GM19372 (cell line): ENCODE measurements around the gene CHAF1A.

Experiments
- ATAC-seq: cut with Tn5 transposase; IDR thresholded peaks from one replicate; pipeline ENCODE4 v1.9.1; 2021; ENCODE audit warnings: mild to moderate bottlenecking, low read depth, moderate library complexity; ENCODE audit not compliant: unreplicated experiment

Gene CHAF1A

DNA sequence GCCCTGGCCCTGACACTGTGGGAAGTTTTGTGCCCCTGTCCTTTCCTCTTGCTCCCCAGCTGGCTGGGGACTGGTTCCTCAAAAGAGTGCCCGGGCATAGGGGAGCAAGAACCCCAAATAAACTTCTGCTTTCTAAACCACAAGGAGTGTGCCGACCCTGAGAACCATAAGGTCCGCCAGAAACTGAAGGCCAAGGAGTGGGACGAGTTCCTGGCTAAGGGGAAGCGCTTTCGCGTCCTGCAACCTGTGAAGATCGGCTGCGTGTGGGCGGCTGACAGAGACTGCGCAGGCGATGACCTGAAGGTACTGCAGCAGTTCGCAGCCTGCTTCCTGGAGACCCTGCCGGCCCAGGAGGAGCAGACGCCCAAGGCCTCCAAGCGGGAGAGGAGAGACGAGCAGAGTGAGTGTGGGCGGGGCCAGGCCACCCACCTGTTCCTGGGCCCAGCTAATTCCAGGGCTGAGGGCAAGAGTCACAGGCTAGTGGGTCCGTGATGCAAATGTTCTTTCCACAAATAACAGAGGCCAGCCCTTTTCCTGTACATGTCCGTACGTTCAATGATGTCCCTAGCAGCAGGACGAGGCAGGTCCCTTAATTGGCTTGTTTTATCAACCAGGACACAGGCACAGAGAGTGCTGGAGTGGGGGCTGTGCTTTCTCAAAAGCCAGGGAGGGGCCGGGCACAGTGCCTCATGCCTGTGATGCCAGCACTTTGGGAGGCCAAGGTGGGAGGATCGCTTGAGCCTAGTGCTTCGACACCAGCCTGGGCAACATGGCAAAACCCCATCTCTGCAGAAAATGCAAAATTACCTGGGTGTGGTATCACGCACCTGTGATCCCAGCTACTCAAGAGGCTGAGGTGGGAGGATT, 29.6 kb downstream of the CHAF1A start:
- ATAC-seq, result no peak

DNA sequence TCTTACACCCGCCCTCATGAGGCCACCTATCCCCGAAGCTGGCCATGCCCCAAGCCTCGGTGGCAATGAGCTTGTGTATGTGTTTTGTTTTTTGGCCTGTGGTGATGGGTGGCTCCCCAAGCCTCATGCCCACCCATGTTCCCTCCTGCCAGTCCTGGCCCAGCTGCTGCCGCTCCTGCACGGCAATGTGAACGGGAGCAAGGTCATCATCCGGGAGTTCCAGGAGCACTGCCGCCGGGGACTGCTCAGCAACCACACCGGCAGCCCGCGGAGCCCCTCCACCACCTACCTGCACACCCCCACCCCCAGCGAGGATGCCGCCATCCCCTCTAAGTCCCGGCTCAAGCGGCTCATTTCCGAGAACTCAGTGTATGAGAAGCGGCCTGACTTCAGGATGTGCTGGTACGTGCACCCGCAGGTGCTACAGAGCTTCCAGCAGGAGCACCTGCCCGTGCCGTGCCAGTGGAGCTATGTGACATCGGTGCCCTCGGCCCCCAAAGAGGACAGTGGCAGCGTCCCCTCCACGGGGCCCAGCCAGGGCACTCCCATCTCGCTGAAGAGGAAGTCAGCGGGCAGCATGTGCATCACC, 30.6 kb downstream of the CHAF1A start:
- ATAC-seq, result no peak

DNA sequence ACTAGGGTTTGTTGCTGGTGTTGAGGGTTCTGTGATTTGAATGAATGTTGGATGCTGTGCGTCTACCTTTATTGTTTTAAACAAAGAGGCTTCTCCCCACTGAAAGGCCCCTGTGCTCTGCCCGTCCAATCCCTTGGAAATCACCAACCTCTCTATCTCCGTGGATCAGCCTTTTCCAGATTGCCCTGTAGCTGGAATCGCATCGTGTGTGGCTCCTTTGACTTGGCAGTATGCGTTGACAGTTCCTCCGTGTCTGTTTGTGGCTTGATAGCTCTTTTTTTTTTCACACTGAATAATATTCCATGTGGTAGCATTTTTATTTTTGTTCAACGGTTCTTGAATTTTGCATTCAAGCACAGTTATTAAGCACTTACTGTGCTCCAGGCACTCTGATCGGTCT, 32.0 kb downstream of the CHAF1A start:
- no peak for ATAC-seq

DNA sequence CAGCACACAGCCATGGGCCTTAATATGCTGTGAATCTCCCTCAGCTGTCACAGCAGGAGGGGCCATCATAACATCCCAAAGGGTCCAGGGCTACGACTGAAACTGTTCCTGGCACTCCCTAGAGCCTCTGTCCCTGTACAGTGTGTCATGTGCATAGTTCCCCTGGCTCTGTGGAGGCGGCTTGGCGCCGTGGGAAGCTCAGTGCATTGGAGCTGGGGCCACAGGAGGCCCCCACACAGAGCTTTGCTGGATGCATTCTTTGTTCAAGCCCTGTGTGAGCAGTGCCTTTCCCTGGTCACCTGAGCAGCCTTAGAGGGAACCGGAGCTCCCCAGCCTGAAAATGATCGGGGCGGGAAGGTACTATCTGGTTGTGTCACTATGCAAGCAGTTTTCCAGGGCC, 33.8 kb downstream of the CHAF1A start:
- no peak for ATAC-seq

DNA sequence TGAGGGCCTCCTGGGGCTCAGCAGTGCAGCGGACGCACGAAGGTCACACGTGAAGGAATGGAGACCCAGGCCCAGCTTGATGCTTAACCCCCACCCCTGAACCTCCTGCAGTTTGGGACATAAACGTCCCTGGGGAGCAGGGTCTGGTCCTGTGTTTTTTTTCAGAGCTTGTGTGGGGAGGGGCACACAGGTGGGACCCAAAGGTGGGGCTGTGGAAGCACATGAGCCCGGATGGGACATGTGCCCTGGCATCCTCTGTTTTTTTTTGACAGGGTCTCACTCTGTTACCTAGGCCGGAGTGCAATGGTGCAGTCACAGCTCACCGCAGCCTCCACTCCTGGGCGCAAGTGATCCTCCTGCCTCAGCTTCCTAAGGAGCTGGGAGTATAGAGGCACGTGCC, 34.7 kb downstream of the CHAF1A start:
- no peak for ATAC-seq

DNA sequence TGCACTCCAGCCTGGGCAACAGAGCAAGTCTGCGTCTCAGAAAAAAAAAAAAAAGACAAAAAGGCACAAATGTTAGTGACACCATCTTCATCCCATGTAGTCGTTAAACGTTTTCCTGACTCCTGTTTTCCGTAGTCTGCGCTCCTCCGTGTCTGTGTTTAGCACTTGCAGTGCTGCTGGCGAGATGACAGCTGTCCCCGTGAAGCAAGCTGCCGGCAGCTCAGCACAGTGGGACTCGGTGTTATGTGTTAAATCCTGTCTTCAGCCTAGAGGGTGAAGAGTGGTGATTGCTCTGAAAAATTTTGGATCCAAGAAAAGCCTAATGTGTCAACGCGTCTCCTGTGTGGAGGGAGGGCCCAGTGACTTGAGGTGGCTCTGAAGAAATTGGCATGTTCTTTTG, 36.8 kb downstream of the CHAF1A start:
- ATAC-seq, result no peak

DNA sequence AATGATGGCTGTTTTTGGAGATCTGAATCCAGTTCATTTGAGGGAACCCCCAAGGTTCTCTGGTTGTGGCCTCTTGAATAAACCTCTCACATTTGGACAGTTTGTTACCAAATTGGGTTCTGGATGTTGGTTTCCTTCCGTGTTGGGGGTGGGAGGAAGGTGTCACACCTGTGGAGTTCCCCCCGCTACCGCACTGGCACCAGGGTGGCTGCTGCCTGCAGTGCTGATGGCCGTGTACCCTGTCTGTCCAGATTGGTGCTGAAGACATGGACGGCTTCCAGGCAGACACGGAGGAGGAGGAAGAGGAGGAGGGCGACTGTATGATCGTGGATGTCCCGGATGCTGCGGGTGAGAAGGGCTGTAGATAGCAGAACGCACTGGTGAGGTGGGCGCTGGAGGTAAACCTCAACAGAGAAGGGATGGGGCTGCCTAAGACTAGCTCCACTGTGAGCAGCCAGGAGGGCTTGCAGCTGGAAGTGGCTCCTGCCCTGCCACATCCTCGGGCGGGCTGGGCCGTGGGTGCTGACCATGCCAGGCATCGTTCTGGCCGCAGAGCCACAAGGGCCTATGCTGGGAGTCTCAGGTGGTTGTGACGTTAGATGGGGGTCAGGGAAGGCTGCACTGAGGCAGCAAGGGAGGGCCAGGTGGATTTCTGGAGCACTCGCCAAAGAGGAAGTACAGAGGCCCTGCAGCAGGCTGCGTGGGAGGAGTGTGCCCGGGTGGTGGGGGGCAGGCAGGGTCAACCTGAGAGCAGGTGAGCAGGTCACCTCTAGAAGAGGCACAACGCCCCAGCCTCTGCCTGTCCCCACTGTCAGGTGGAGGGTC, 39.8 kb downstream of the CHAF1A start:
- ATAC-seq, result no peak

DNA sequence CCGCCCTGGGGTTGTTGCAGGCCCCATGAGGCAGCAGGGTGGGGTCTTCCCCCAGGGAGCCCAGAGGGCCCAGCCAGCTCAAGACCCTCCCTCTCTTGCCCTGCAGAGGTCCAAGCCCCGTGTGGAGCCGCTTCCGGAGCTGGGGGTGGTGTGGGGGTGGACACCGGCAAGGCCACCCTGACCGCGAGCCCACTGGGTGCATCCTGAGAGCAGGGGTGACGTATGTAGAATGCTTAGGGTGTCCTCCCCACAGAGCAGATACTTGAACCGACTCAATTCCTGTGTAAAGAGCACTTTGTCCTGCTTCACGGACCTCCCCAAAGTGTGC, 40.3 kb downstream of the CHAF1A start:
- no peak for ATAC-seq

DNA sequence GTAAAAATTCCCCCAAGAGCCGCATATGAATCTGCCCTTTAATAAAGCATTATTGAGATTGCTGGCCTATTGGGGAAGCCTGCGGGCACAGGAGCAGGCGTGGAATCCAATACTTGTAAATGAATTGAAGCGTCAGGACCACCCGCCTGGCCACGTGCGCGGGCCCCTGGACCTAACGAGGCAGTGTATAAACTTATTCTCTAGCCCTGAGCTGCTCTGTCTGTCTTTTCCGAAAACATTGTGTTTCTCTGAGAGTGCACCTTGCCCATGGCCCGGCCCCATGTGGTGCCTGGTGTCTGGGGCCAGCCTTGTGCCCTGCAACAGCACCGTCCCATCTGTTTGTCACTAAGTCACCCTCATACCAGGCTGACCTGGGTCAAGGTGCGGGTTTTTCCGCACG, 40.7 kb downstream of the CHAF1A start:
- ATAC-seq, result no peak

DNA sequence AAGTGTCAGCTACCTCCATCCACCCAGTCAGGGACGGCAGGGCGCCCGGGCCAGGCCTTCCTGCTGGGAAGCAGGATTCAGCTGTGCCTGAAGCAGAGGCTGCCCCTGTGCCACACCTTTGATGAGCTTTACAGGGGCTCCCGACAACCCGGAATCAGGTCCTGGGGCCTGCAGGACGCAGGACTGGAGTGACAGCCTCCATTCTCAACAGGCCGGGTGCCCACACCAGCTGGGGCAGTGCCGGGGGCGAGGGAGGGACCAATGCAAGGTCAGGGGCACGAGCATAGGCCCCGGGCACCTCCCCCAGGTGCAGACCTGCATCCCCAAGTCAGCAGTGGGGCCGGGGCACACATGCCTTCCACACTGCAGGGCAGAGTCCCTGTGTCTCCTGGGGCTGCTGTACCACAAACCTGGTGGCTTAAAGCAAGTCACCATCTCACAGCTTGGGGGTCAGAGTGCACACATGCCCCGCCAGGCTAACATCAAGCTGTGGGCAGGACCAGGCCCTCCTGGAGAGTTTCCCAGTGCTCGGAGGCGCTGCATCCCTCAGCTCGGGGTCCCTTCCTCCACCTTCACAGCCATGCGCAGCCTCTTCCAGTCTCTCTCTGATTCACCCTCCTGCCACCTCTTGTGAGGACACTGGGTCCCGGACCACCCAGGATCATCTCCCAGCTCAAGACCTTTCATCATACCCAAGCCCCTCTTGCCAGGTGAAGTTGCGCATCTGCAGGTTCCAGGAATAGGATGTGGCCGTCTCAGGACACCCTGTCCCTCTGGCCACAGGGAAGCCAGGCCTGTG, 41.7 kb downstream of the CHAF1A start:
- ATAC-seq, result no peak

DNA sequence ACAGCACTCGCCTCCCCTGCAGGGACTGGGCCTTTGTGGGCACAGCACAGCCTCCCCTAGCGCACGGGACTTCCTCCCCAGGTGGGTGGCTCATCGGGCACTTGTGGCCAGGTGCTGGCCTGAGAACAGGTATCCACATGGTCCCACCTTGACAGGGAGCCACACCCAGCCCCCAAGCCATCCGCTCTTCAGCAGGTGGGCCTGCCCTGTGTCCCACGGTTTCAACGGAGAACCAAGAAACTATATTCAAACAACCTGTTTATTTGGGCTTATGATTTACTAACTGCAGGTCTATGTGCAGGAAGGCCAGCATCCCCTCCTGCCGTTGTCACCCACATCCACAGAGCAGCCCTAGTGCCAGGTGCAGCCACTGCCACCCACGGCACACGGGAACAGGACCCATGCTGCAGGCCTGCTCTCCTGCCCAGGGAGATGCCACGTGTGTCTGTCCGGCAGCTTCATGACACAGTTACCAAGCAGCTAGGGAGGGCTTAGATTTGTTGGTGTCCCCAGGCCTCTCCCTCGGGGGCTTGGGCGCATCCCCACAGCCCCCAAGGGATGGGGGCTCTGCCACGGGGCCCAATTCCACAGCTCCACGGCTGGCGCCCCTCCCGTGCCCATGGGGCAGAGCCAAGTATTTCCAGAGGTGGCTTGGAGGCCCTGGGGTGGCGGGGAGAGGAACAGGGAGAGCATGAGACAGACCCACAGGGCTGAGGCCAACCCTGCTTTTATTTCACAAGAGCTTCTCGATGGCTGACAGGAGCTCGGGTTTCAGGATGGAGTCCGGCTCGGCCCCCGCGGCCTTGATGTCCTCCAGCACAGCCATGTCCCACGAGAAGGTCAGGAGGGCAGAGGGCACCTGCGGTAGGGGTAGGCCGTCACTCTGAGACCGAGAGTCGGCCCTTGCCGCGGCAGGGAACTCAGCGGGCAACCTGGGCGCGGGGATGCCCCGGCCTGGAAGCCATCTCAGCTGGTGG, 42.6 kb downstream of the CHAF1A start:
- ATAC-seq, result no peak

DNA sequence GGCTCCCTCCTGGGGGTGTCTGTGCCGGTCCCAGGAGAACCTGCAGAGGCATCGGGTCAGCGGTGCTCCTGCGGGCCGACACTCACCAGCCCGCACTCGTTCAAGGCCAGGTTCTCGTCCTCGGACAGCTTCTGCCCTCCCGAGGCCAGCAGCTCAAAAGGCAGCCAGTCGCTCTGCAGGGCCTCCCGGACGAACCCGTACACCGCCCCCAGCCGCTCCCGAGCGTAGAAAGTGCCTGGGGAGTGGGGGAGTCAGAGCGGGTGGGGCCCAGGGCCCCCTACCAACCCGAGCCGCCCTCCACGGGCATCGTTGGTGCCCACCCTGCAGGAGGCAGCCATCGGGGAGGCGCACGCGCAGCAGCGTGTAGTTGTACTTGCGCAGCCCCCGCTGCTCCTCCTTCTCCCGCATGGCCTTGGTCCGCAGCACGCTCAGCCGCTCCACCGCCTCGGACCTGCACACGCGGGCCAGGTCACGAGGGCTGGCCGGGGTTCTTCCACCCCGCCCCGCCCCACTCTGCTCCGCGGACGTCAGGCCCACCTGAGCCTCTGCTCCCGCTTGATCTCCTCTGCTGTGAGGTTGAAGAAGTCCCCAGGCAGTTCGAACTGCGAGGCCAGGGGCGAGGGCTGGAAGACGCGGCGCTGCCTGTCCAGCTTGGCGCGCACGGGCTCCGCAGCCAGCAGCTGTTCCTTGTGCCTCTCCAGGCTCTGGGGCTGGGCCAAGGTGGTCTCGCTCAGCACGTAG, 43.7 kb downstream of the CHAF1A start:
- no peak for ATAC-seq

DNA sequence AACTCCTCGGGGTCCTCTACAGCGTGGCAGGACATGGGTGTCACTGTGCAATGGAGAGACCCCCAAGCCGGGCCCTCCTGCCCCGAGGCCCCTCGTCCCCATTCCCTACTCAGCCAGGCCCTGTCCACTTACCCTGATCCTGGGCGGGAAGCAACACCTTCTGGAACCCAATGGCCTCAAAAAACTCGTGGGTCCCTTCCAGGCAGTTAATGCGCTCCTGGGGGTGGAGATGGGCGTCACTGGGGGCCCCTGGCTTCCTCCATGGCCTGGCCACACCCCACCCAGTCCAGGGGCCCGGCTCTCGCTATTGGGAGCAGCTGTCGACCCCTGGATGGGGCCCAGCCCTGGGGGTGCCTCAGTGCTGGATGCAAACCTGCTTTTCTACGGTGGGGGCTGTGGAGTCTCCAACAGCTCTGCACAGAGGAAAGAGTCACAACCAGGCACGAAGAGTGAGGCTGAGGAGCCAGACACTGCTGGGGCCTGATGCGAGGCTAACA, 44.3 kb downstream of the CHAF1A start:
- no peak for ATAC-seq

DNA sequence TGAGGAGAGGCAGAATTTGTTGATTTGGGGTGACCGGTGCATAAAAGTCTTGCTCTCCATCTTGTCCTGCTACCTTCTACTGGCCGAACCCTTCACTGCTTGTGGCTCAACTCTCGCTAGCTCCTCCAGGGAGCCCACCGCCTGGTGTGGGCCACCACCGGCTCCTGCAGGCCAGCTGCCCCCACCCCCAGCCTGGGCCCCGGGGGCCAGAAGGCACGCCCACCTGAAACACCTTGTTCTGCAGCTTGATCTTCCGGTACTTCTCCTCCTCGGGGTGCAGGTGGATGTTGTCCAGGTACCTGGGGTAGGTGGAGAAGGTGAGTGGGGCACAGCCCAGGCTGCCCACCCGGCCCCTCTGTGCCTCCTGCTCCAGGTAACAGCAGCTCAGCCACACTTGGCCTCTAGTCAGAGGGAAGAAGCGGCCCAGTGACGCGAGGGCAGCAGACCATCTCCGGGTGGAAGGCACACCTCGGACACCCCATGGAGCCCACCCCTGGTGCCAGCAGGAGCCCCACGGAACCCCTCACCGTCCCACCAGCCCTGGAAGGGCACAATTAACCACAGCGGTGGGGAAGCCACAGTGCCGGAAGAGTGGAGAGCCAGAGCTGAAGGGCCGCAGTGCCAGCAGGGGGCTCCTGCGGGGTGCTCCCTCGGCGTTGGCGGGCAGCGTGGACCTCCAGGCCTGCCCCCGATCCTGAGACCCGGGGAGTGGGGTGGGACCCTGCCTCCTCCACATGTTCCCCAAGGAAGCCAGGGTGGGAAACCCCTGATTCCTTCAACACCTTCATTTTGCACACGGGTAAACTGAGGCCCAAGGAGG, 45.1 kb downstream of the CHAF1A start:
- no peak for ATAC-seq

DNA sequence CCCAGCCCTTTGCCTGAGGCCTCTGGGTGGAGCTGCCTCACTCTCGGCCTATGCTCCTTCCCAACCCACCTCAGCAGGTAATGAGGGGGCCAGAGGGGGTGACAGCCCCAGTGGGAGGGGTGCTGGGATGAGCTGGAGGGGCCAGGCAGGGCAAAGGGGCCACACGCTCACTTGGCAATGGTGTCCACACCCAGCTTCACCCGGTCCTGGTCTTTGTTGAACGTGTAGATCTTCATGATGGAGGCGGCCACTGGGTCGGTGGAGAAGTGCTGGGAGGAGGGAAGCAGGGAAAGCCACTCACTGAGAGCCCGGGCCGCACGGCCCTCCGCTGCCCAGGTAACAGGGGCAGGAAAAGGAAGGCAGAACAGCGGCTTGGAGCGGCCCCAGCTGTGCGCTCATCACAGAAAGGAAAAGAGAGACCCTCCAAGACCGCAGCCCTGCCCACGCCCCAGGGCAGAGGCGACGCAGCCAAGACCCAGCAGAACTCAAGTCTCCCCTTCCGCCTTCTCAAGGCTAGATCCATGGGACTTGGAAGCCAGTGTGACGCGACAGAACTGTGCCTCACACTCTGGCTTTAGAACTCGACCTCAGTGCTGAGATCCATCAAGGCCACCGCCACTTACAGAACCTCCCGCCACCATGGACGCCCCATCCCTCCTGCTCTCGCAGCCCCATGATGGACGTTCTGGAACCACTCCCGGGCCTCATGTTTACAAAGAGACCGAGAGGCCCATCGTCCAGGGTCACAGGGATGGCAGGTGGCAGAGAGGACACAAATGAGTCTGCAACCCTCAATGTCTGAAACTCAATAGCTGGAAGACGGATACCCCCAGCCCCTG, 45.9 kb downstream of the CHAF1A start:
- no peak for ATAC-seq

DNA sequence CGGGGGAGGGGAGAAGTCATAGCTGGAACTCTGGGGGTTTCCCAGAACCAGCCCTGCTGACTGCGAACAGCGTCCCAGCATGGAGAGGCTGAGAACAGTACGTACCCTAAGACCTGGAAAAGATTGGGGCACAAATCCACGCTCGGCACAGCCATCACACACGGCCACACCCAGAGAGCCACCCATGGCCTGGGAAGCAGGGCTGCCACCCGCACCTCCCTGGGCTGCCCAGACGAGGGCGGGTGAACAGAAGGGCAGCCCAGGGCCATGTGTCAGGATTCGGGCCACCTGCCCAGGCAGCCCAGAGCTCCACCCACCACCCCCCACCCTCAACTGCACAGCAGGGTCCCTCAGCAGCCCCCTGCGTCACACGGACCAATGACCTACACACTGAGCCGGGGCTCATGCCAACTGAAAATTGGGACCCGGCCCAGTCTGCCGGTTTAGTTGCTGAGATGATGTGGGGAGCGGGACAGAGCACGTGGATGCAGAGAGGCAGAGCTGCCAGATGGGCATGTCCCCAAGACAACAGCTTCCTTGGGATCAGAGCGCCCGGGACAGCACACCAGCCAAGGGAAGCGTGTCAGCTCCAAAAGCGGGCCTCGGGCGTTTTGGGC, 46.7 kb downstream of the CHAF1A start:
- no peak for ATAC-seq

DNA sequence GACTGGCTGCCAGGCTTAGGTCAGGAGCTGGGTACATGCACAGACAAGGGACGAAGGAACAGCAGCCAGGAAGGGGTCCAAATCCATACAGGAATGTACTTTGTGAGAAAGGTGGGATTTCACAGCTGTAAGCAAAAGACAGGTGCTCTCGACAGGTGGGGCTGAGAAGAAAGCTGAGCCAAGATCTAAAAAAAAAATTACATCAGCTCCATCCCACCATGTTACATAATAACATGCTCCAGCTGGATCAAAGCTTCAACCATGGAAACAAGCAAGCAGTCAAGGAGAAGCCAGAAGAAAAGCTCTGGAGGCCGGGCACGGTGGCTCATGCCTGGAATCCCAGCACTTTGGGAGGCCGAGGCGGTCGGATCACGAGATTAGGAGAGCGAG, 47.2 kb downstream of the CHAF1A start:
- ATAC-seq, result no peak
